Naive thymus-derived CD4-positive, alpha-beta T cell (primary cell): ENCODE data around the gene SREK1. TPM values are rescaled to one million over a fixed set of nuclear protein-coding genes. Genes with fewer than 3 reads are reported as not detected.

ENCODE experiments used
- ATAC-seq: fragments of 150-1000 bp; cut with Tn5 transposase; 2 replicates; pipeline ENCODE4 v1.10.0; 2021; ENCODE audit warnings: mild to moderate bottlenecking, moderate library complexity
- CTCF ChIA-PET: fragments of 350-600 bp; sonication (Branson Sonifier 250); formaldehyde crosslinking; loops from one replicate; lab custom pipeline; 2021; ENCODE audit warnings: antibody characterized with exemption; lab: Charles Lee
- POLR2A ChIA-PET: fragments of 350-600 bp; sonication (Branson Sonifier 250); formaldehyde crosslinking; loops from one replicate; lab custom pipeline; 2021; ENCODE audit warnings: antibody characterized with exemption, inconsistent platforms; lab: Charles Lee
- DNase-seq, 9 donors: peaks; one replicate each; pipeline versions ENCODE4 v3.0.0 to v3.0.0-alpha.2; 2020 to 2022; ENCODE audit warnings: mixed read lengths in 1 of 9
- H3K27ac ChIP-seq: one replicate; pipeline ENCODE4 v1.7.0; 2013; ENCODE audit warnings: mild to moderate bottlenecking, low read depth, low read length, moderate library complexity
- H3K27me3 ChIP-seq, 2 donors: one replicate each; pipeline ENCODE4 v1.7.0; 2013; ENCODE audit warnings: low read length in 2 of 2, mild to moderate bottlenecking in 2 of 2, moderate library complexity in 2 of 2; ENCODE audit not compliant: control insufficient read depth in 2 of 2, insufficient read depth in 2 of 2
- H3K36me3 ChIP-seq, 3 experiments: 1 replicate in 2 of 3; 2 replicates in 1 of 3; pipeline ENCODE4 v1.7.0; 2013; ENCODE audit warnings: low read length in 3 of 3, mild to moderate bottlenecking in 3 of 3, moderate library complexity in 1 of 3; ENCODE audit not compliant: insufficient read depth in 3 of 3, control insufficient read depth in 2 of 3
- H3K4me1 ChIP-seq, 2 donors: one replicate each; pipeline ENCODE4 v1.7.0; 2013; ENCODE audit warnings: low read length in 2 of 2, mild to moderate bottlenecking in 2 of 2, moderate library complexity in 1 of 2; ENCODE audit not compliant: control insufficient read depth in 2 of 2, insufficient read depth in 2 of 2
- H3K4me3 ChIP-seq: 2 replicates; pipeline ENCODE4 v1.7.0; 2013; ENCODE audit warnings: mild to moderate bottlenecking, low read length
- H3K9me3 ChIP-seq, 3 experiments: 1 replicate in 2 of 3; 2 replicates in 1 of 3; pipeline ENCODE4 v1.7.0; 2013; ENCODE audit warnings: low read length in 3 of 3; ENCODE audit not compliant: control insufficient read depth in 2 of 3
- H3K27ac Mint-ChIP-seq, 9 donors: one replicate each; pipeline ENCODE4 v1.8.0; 2020 to 2022; ENCODE audit warnings: mixed read lengths in 9 of 9, mild to moderate bottlenecking in 8 of 9, moderate library complexity in 5 of 9, inconsistent platforms in 2 of 9
- H3K27me3 Mint-ChIP-seq, 5 donors: one replicate each; pipeline ENCODE4 v1.8.0; 2021 to 2022; ENCODE audit warnings: mixed read lengths in 5 of 5, mild to moderate bottlenecking in 1 of 5
- H3K36me3 Mint-ChIP-seq, 5 donors: one replicate each; pipeline ENCODE4 v1.8.0; 2020 to 2022; ENCODE audit warnings: mixed read lengths in 5 of 5, mild to moderate bottlenecking in 3 of 5, inconsistent platforms in 1 of 5
- H3K4me1 Mint-ChIP-seq, 7 donors: one replicate each; pipeline ENCODE4 v1.8.0; 2020 to 2022; ENCODE audit warnings: mixed read lengths in 7 of 7, mild to moderate bottlenecking in 3 of 7, inconsistent platforms in 1 of 7
- H3K4me3 Mint-ChIP-seq, 10 donors: one replicate each; pipeline ENCODE4 v1.8.0; 2020 to 2022; ENCODE audit warnings: mild to moderate bottlenecking in 10 of 10, mixed read lengths in 10 of 10, moderate library complexity in 6 of 10, inconsistent platforms in 2 of 10
- H3K9me3 Mint-ChIP-seq, 11 donors: one replicate each; pipeline ENCODE4 v1.8.0; 2020 to 2022; ENCODE audit warnings: mixed read lengths in 11 of 11, mild to moderate bottlenecking in 4 of 11, inconsistent platforms in 1 of 11, moderate library complexity in 1 of 11
- intact Hi-C, 2 donors: fragments of 100-400 bp; cut with micrococcal nuclease; formaldehyde crosslinking; loops; one replicate each; pipeline ENCODE4 v1.15.1; 2023
- polyA plus RNA-seq, 2 donors: library from polyadenylated mRNA; unstranded; fragments of 300-500 nt; fragmentation: Illumina TruSeq; gene quantifications; one replicate each; pipeline ENCODE4 v1.2.3, GENCODE V29; 2021
- total RNA-seq, 6 experiments: library from RNA in 5 of 6; stranded (reverse) in 5 of 6; gene quantifications; 1 replicate in 5 of 6; 2 replicates in 1 of 6; pipeline ENCODE4 v1.2.3 and lab custom pipeline; 2021 to 2026

The SREK1 gene
- total and polyA plus RNA-seq, 7 experiments from 2014 or later = 16.2 to 143 (median 76.0) TPM

- Histone ChIP-seq H3K27ac (no peak overlapping the region), H3K4me3 (no peak overlapping the region), H3K27me3 (no peaks in the 10 kb centered on the region), H3K9me3 (no peaks in the 10 kb centered on the region), H3K4me1 (no peaks in the 10 kb centered on the region), H3K36me3 (peaks cover 12 to 49% (median 19%) of the 10 kb centered on the region in 3 experiments)
- H3K27ac Mint-ChIP-seq = peak overlapping the region in 3 of 9 donors; percentile 14 to 79 (median 14)
- intact Hi-C loops = no loop called here
- ChIA-PET CTCF (interaction anchor here (0.7 kb wide), 1 partner anchor 440 kb away, joined by 3 read pairs; no protein-coding TSS in a partner anchor), POLR2A (no interaction called here)
- peaks cover 0 to 2% (median 0%) of the 10 kb centered on the region in 7 donors for H3K4me1 Mint-ChIP-seq
- H3K9me3 Mint-ChIP-seq = no peaks in the 10 kb centered on the region
- ATAC-seq = no peak
- H3K4me3 Mint-ChIP-seq = no peak overlapping the region
- H3K36me3 Mint-ChIP-seq = peaks cover 4 to 55% (median 26%) of the 10 kb centered on the region in 5 donors
- no peaks in the 10 kb centered on the region for H3K27me3 Mint-ChIP-seq
- DNase-seq = no peak
Observed at GRCh38 chr5:66180282-66181155, 36.4 kb downstream of the SREK1 start.

- ChIA-PET CTCF (no interaction called here), POLR2A (no interaction called here)
- intact Hi-C loops = no loop called here
Observed at GRCh38 chr5:66186108-66186507, 42.0 kb downstream of the SREK1 start.

GRCh38 chr5:66193419-66193818 lies 49.3 kb downstream of the SREK1 start:
- POLR2A ChIA-PET = no interaction called here
- no peaks in the 10 kb centered on the region for H3K36me3 ChIP-seq
- intact Hi-C loops = no loop called here
- no peak overlapping the region for H3K4me3 Mint-ChIP-seq
- no peaks in the 10 kb centered on the region for H3K9me3 ChIP-seq
- no peaks in the 10 kb centered on the region for H3K27me3 ChIP-seq
- peaks cover 0 to 2% (median 0%) of the 10 kb centered on the region in 11 donors for H3K9me3 Mint-ChIP-seq
- no peak overlapping the region for H3K27ac Mint-ChIP-seq
- H3K27me3 Mint-ChIP-seq = no peaks in the 10 kb centered on the region
- no peaks in the 10 kb centered on the region for H3K4me1 ChIP-seq
- no peak overlapping the region for H3K27ac ChIP-seq
- peaks cover 0 to 54% (median 19%) of the 10 kb centered on the region in 5 donors for H3K36me3 Mint-ChIP-seq
- CTCF ChIA-PET = no interaction called here
- H3K4me3 ChIP-seq = no peak overlapping the region
- H3K4me1 Mint-ChIP-seq = peaks cover 0 to 3% (median 0%) of the 10 kb centered on the region in 7 donors
- DNase-seq (no peak), ATAC-seq (no peak)

More at GRCh38 chr5:66186108-66186507, 42.0 kb downstream of the SREK1 start:
- Histone ChIP-seq H3K27ac (no peak overlapping the region), H3K4me3 (no peak overlapping the region), H3K9me3 (no peaks in the 10 kb centered on the region), H3K4me1 (no peaks in the 10 kb centered on the region), H3K27me3 (no peaks in the 10 kb centered on the region), H3K36me3 (peaks cover 0 to 4% (median 0%) of the 10 kb centered on the region in 3 experiments)
- Mint-ChIP-seq H3K27me3 (no peaks in the 10 kb centered on the region), H3K27ac (peak overlapping the region in 1 of 9 donors; percentile 14), H3K9me3 (peaks cover 0 to 2% (median 0%) of the 10 kb centered on the region in 11 donors), H3K36me3 (peaks cover 2 to 23% (median 7%) of the 10 kb centered on the region in 5 donors), H3K4me3 (no peak overlapping the region), H3K4me1 (peaks cover 0 to 2% (median 0%) of the 10 kb centered on the region in 7 donors)
- DNase-seq (no peak), ATAC-seq (no peak)

- DNase-seq (no peak), ATAC-seq (no peak)
- no peak overlapping the region for H3K27ac Mint-ChIP-seq
- H3K27me3 Mint-ChIP-seq = no peaks in the 10 kb centered on the region
- Histone ChIP-seq H3K27me3 (no peaks in the 10 kb centered on the region), H3K4me3 (no peak overlapping the region), H3K9me3 (no peaks in the 10 kb centered on the region), H3K27ac (no peak overlapping the region), H3K4me1 (no peaks in the 10 kb centered on the region), H3K36me3 (no peaks in the 10 kb centered on the region)
- peaks cover 0 to 9% (median 0%) of the 10 kb centered on the region in 11 donors for H3K9me3 Mint-ChIP-seq
- ChIA-PET CTCF (no interaction called here), POLR2A (no interaction called here)
- H3K36me3 Mint-ChIP-seq = peaks cover 0 to 56% (median 26%) of the 10 kb centered on the region in 5 donors
- peaks cover 0 to 1% (median 0%) of the 10 kb centered on the region in 7 donors for H3K4me1 Mint-ChIP-seq
- H3K4me3 Mint-ChIP-seq = no peak overlapping the region
- intact Hi-C loops = no loop called here
Observed at GRCh38 chr5:66197764-66198405, 53.8 kb downstream of the SREK1 start.

- Histone ChIP-seq H3K27ac (no peak overlapping the region), H3K36me3 (no peaks in the 10 kb centered on the region), H3K9me3 (no peaks in the 10 kb centered on the region), H3K4me3 (no peak overlapping the region), H3K4me1 (no peaks in the 10 kb centered on the region), H3K27me3 (no peaks in the 10 kb centered on the region)
- Mint-ChIP-seq H3K36me3 (peaks cover 0 to 58% (median 26%) of the 10 kb centered on the region in 5 donors), H3K4me1 (peaks cover 0 to 1% (median 0%) of the 10 kb centered on the region in 7 donors), H3K4me3 (no peak overlapping the region), H3K9me3 (peaks cover 0 to 9% (median 0%) of the 10 kb centered on the region in 11 donors), H3K27me3 (no peaks in the 10 kb centered on the region), H3K27ac (no peak overlapping the region)
- intact Hi-C loops = no loop called here
- ChIA-PET POLR2A (no interaction called here), CTCF (interaction anchor here (0.6 kb wide), 1 partner anchor 93 kb away, joined by 3 read pairs; no protein-coding TSS in a partner anchor)
- DNase-seq = no peak
- no peak for ATAC-seq
Observed at GRCh38 chr5:66198837-66199236, 54.7 kb downstream of the SREK1 start.

DNA sequence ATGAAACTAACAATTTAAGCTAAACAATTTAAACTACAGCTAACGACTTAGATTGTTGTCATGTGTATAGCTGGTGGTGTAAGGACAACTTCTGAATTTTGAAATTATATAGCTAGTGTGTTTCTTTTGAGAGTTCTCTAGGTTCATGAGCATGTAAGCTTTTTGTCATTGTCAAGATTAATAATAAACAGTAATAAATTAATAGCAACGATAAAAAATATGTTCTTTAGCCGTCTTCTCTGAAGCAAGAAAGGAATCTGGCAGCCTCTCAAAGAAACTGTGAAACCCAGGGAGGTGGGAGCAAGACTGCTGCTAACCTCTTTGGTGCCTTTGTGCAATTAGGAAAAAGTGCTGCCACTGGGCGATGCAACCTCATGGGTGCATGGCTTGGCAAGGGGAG lies 59.4 kb downstream of the SREK1 start:
- Mint-ChIP-seq H3K27me3 (no peaks in the 10 kb centered on the region), H3K27ac (no peak overlapping the region), H3K4me1 (no peaks in the 10 kb centered on the region), H3K36me3 (peaks cover 0 to 40% (median 16%) of the 10 kb centered on the region in 5 donors), H3K4me3 (no peak overlapping the region), H3K9me3 (peaks cover 0 to 9% (median 3%) of the 10 kb centered on the region in 11 donors)
- ChIA-PET POLR2A (no interaction called here), CTCF (interaction anchor here (0.7 kb wide), 1 partner anchor 443 kb away, joined by 3 read pairs; no protein-coding TSS in a partner anchor)
- Histone ChIP-seq H3K9me3 (no peaks in the 10 kb centered on the region), H3K4me1 (no peaks in the 10 kb centered on the region), H3K4me3 (no peak overlapping the region), H3K27me3 (no peaks in the 10 kb centered on the region), H3K36me3 (no peaks in the 10 kb centered on the region), H3K27ac (no peak overlapping the region)
- DNase-seq (no peak), ATAC-seq (no peak)
- intact Hi-C loops = no loop called here
